ENCODE data around the gene MAP3K5. TPM values are rescaled to one million over a fixed set of nuclear protein-coding genes. Genes with fewer than 3 reads are reported as not detected.

The MAP3K5 gene
- total RNA-seq, 1 experiment from 2014 or later = 8.1 TPM

- in situ Hi-C loops (cut with HindIII; ENCODE audit: low pct_unique_long_range_greater_than_20kb, low sequenced_read_pairs) = no loop called here
- Histone ChIP-seq H3K27ac (ENCODE audit: low read length) (no peak overlapping the region), H3K9me3 (ENCODE audit: control insufficient read depth, insufficient read depth, low read depth, low read length) (no peaks in the 10 kb centered on the region), H3K4me3 (ENCODE audit: low read depth in 2 of 2, low read length in 2 of 2) (no peak overlapping the region), H3K36me3 (ENCODE audit: control insufficient read depth, insufficient read depth, low read length) (no peaks in the 10 kb centered on the region), H3K4me1 (ENCODE audit: control insufficient read depth, insufficient read depth, low read length) (no peaks in the 10 kb centered on the region; the same call in 1 of the 2 replicates), H3K27me3 (ENCODE audit: control insufficient read depth, insufficient read depth, low read length) (no peaks in the 10 kb centered on the region)
- CTCF ChIA-PET = no interaction called here
- intact Hi-C loops (cut with micrococcal nuclease; ENCODE audit: unreplicated experiment) = no loop called here
- POLR2A ChIA-PET = no interaction called here
- no TSS peak for BruUV-seq (replicated peaks)
- ATAC-seq (no peak), DNase-seq (ENCODE audit: low read depth, low spot score) (no peak)
- TF ChIP-seq REST (IDR thresholded peaks at IDR 0.05; ENCODE audit: insufficient read depth in 1 of 2, low read depth in 2 of 2, low read length in 1 of 2) = no peak
- TF ChIP-seq SIN3A (IDR thresholded peaks at IDR 0.05; ENCODE audit: borderline replicate concordance, insufficient read depth, low read depth, low read length) = no peak
- TF ChIP-seq, protein P1, sequence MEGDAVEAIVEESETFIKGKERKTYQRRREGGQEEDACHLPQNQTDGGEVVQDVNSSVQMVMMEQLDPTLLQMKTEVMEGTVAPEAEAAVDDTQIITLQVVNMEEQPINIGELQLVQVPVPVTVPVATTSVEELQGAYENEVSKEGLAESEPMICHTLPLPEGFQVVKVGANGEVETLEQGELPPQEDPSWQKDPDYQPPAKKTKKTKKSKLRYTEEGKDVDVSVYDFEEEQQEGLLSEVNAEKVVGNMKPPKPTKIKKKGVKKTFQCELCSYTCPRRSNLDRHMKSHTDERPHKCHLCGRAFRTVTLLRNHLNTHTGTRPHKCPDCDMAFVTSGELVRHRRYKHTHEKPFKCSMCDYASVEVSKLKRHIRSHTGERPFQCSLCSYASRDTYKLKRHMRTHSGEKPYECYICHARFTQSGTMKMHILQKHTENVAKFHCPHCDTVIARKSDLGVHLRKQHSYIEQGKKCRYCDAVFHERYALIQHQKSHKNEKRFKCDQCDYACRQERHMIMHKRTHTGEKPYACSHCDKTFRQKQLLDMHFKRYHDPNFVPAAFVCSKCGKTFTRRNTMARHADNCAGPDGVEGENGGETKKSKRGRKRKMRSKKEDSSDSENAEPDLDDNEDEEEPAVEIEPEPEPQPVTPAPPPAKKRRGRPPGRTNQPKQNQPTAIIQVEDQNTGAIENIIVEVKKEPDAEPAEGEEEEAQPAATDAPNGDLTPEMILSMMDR (IDR thresholded peaks at IDR 0.05) = no peak
- no peak for TF ChIP-seq POLR2AphosphoS5 (IDR thresholded peaks at IDR 0.05; ENCODE audit: low read depth, low read length)
- TF ChIP-seq TCF7L2 (IDR thresholded peaks at IDR 0.05; ENCODE audit: low read depth, low read length) = no peak
Observed at GRCh38 chr6:136775081-136775480, 17.2 kb downstream of the MAP3K5 start.

- DNase-seq (ENCODE audit: low read depth, low spot score) = no peak
- in situ Hi-C loops (cut with HindIII; ENCODE audit: low pct_unique_long_range_greater_than_20kb, low sequenced_read_pairs) = no loop called here
- Histone ChIP-seq H3K4me1 (ENCODE audit: control insufficient read depth, insufficient read depth, low read length) (no peaks in the 10 kb centered on the region; the same call in 1 of the 2 replicates), H3K27me3 (ENCODE audit: control insufficient read depth, insufficient read depth, low read length) (no peaks in the 10 kb centered on the region), H3K27ac (ENCODE audit: low read length) (no peak overlapping the region), H3K4me3 (ENCODE audit: low read depth in 2 of 2, low read length in 2 of 2) (no peak overlapping the region), H3K9me3 (ENCODE audit: control insufficient read depth, insufficient read depth, low read depth, low read length) (no peaks in the 10 kb centered on the region), H3K36me3 (ENCODE audit: control insufficient read depth, insufficient read depth, low read length) (no peaks in the 10 kb centered on the region)
- TF ChIP-seq TCF7L2 (IDR thresholded peaks at IDR 0.05; ENCODE audit: low read depth, low read length) (no peak), POLR2AphosphoS5 (IDR thresholded peaks at IDR 0.05; ENCODE audit: low read depth, low read length) (no peak), REST (IDR thresholded peaks at IDR 0.05; ENCODE audit: insufficient read depth in 1 of 2, low read depth in 2 of 2, low read length in 1 of 2) (no peak), SIN3A (IDR thresholded peaks at IDR 0.05; ENCODE audit: borderline replicate concordance, insufficient read depth, low read depth, low read length) (no peak)
- TF ChIP-seq, protein P1 (IDR thresholded peaks at IDR 0.05) = no peak
- BruUV-seq (replicated peaks) = no TSS peak
- CTCF ChIA-PET = no interaction called here
- no peak for ATAC-seq
- POLR2A ChIA-PET = no interaction called here
- intact Hi-C loops (cut with micrococcal nuclease; ENCODE audit: unreplicated experiment) = no loop called here
Observed at GRCh38 chr6:136774228-136775041, 17.8 kb downstream of the MAP3K5 start.

Data from Panc1 (cell line).